NB4 (cell line): ENCODE results near the gene PCDHGA8.
"Not testable (repeated sequence)": the region's sequence is repeated elsewhere in the genome, so short reads cannot be mapped to it uniquely, and the experiment has no call there.

Experiments
- DNase-seq: peaks from one replicate; pipeline ENCODE4 v3.0.0; 2010; ENCODE audit warnings: low read depth
- H3K4me3 ChIP-seq: one replicate; pipeline ENCODE4 v1.5.1; 2011; ENCODE audit warnings: mild to moderate bottlenecking, low read depth, low read length, moderate library complexity
- MYC ChIP-seq: IDR thresholded peaks from 2 replicates; pipeline ENCODE4 v1.6.1; 2011; ENCODE audit warnings: low read depth, low read length
- POLR2A ChIP-seq: IDR thresholded peaks from 2 replicates; pipeline ENCODE4 v1.6.1; 2011; ENCODE audit warnings: mild to moderate bottlenecking; ENCODE audit not compliant: insufficient read length; ENCODE audit errors: extremely low read depth
- TF ChIP-seq, protein P1 (sequence below): IDR thresholded peaks from 2 replicates; pipeline ENCODE4 v1.6.1; 2011; ENCODE audit warnings: low read depth, low read length
- TF ChIP-seq, protein P2 (sequence below): IDR thresholded peaks from one replicate; pipeline ENCODE4 v1.5.1; 2012; ENCODE audit warnings: low read depth, low read length

PCDHGA8 gene

DNA sequence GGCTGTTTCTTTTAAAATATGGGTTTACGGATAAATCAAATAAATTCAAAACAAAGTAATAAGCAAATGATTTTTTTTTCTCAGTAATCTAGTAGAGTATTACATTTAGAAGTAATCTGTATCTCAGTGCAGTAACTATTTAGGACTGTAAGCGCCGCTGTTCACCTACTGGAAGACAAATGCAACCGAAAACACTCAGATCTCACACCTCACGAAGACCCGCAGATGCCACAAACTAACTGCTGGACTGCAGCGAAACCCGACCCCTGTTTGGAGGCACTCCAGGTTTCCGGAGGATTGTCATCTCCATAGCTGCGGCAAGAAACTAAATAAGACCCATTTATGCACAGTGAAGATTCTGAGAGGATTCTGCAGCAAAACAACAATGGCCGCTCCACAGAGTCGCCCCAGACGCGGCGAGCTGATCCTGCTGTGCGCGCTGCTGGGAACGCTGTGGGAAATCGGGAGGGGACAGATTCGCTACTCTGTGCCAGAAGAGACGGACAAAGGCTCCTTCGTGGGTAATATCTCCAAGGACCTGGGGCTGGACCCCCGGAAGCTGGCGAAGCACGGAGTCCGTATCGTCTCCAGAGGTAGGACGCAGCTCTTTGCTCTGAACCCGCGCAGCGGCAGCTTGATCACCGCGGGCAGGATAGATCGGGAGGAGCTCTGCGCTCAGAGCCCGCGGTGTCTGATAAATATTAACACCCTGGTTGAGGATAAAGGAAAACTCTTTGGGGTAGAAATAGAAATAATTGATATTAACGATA lies at the start of gene PCDHGA8:
Gene PCDHGA8 (plus strand): TSS at position 205 of the 770 bp plus-strand sequence. CDS start 181 bp downstream, at position 386.
- DNase-seq = peak; percentile 29
- H3K4me3 ChIP-seq = no peak within 1 kb of the TSS
- TF ChIP-seq MYC (no peak), POLR2A (no peak)
- TF ChIP-seq, protein P1, sequence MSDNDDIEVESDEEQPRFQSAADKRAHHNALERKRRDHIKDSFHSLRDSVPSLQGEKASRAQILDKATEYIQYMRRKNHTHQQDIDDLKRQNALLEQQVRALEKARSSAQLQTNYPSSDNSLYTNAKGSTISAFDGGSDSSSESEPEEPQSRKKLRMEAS = no peak
- TF ChIP-seq, protein P2, sequence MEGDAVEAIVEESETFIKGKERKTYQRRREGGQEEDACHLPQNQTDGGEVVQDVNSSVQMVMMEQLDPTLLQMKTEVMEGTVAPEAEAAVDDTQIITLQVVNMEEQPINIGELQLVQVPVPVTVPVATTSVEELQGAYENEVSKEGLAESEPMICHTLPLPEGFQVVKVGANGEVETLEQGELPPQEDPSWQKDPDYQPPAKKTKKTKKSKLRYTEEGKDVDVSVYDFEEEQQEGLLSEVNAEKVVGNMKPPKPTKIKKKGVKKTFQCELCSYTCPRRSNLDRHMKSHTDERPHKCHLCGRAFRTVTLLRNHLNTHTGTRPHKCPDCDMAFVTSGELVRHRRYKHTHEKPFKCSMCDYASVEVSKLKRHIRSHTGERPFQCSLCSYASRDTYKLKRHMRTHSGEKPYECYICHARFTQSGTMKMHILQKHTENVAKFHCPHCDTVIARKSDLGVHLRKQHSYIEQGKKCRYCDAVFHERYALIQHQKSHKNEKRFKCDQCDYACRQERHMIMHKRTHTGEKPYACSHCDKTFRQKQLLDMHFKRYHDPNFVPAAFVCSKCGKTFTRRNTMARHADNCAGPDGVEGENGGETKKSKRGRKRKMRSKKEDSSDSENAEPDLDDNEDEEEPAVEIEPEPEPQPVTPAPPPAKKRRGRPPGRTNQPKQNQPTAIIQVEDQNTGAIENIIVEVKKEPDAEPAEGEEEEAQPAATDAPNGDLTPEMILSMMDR = no peak

DNA sequence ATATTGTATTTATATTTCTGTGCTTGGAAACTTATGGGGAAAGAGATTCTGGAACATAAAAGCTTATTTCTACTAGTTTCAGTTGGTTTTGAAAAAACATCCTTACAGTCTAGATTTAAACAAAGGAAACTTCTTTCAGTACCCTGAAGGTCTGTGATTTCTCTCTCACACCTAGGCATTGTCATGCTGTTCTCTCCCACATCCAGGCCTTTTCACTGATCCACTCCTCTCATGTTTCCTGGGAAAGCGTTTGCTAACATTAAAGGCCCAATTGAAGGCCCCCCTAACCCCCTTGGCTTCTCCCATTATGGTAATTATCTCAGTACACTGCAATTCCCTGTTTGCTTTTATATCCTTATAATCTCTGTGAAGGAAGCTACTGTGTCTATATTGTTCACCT lies 49.7 kb upstream of the PCDHGA8 start:
- TF ChIP-seq, protein P2 = no peak
- no peak overlapping the region for H3K4me3 ChIP-seq
- DNase-seq = no peak

DNA sequence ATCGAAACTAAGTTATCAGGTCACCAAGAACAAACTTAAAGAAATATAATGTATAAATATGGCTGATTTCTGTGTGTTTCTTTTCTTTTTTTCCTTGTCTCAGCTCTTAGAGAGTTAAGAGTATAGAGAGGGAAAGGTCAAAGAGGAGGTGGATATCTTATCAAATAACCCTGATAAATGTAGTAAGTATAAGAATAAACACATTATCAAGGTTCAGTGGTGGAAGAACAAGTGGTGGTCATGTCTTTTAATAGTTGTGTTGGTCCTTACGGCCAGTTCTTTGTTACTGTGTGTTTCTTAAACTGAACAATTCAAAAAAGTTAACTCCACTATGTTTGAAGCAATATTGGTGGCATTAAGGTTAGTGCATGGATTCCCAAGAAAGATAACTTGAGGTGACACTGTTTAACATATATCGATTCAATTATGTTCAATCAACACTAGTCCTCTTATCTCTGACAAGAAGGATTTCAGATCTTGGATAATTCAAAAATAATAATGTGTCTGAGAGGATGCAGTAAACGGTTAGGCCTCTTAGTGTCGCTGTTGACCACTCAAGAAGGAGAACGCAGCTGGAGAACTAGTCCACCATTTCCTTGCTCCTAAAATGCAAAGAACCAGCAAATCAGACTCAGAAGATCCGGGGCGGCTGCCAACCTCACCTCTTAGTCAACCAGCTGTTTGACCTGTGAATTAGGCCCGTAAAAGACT lies 49.0 kb upstream of the PCDHGA8 start, which contains the start of gene PCDHGA3:
Gene PCDHGA3 (plus strand): TSS at position 588 of the 711 bp plus-strand sequence. CDS start 205 bp downstream, outside the sequence.
- peak; percentile 50 for DNase-seq
- H3K4me3 ChIP-seq = no peak within 1 kb of the TSS
- TF ChIP-seq, protein P2 = peak; percentile 47
- TF ChIP-seq POLR2A = no peak

DNA sequence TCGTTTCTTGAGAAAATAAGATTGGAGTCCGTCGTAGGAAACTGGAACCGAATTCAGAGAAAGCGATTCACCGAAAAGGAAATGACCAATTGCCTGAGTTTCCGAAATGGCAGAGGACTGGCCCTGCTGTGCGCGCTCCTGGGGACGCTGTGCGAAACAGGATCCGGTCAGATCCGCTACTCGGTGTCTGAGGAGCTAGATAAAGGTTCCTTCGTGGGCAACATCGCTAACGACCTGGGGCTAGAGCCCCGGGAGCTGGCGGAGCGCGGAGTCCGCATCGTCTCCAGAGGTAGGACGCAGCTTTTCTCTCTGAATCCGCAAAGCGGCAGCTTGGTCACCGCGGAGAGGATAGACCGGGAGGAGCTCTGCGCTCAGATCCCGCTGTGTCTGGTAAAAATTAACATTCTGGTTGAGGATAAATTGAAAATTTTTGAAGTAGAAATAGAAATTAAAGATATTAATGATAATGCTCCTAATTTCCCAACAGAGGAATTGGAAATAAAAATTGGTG lies 48.4 kb upstream of the PCDHGA8 start:
- TF ChIP-seq MYC = no peak
- TF ChIP-seq, protein P2 = no peak
- TF ChIP-seq POLR2A = no peak
- TF ChIP-seq, protein P1 = no peak
- no peak overlapping the region for H3K4me3 ChIP-seq
- DNase-seq = no peak

DNA sequence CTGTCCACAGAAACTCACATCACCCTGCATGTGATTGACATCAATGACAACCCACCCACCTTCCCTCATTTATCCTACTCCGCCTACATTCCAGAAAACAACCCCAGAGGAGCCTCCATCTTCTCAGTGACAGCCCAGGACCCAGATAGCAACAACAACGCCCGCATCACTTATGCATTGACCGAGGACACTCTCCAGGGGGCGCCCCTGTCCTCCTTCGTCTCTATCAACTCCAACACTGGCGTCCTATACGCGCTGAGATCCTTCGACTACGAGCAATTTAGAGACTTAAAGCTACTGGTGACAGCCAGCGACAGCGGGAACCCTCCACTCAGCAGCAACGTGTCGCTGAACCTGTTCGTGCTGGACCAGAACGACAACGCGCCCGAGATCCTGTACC lies 47.1 kb upstream of the PCDHGA8 start:
- DNase-seq = no peak
- H3K4me3 ChIP-seq = no peak overlapping the region
- TF ChIP-seq, protein P2 = no peak
- TF ChIP-seq MYC = no peak
- no peak for TF ChIP-seq POLR2A
- TF ChIP-seq, protein P1 = no peak

DNA sequence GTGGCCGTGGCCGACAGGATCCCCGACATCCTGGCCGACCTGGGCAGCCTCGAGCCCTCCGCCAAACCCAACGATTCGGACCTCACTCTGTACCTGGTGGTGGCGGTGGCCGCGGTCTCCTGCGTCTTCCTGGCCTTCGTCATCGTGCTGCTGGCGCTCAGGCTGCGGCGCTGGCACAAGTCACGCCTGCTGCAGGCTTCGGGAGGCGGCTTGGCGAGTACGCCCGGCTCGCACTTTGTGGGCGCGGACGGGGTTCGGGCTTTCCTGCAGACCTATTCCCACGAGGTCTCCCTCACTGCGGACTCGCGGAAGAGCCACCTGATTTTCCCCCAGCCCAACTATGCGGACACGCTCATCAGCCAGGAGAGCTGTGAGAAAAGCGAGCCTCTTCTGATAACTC lies 46.4 kb upstream of the PCDHGA8 start:
- DNase-seq, H3K4me3 ChIP-seq: not testable (repeated sequence)
